GM12878 (cell line): ENCODE data around the gene PHLDB1. TPM values are rescaled to one million over a fixed set of nuclear protein-coding genes. Genes with fewer than 3 reads are reported as not detected.

Experiments used
- CHD1 ChIP-seq: IDR thresholded peaks from 2 replicates; pipeline ENCODE4 v1.6.1; 2012; ENCODE audit warnings: low read depth, low read length, improper control_type of control experiment
- EED ChIP-seq: sonication (generic); IDR thresholded peaks from 2 replicates; pipeline ENCODE4 v1.6.1; 2016; ENCODE audit warnings: antibody characterized with exemption, low read depth
- ELK1 ChIP-seq: IDR thresholded peaks from 2 replicates; pipeline ENCODE4 v1.6.1; 2012; ENCODE audit warnings: low read depth, low read length, improper control_type of control experiment
- HDGF ChIP-seq: fragments of 450-650 bp; IDR thresholded peaks from 2 replicates; pipeline ENCODE4 v1.6.1; 2016; ENCODE audit warnings: antibody characterized with exemption
- IKZF1 ChIP-seq: fragments of 450-650 bp; conservative IDR thresholded peaks from 2 replicates; pipeline ENCODE4 v1.6.1; 2017; ENCODE audit warnings: antibody characterized with exemption, mild to moderate bottlenecking
- IKZF2 ChIP-seq, 2 experiments: fragments of 450-650 bp; IDR thresholded peaks; 2 replicates each; pipeline ENCODE4 v1.6.1; 2017; ENCODE audit warnings: mild to moderate bottlenecking in 2 of 2, moderate library complexity in 2 of 2
- IRF3 ChIP-seq: fragments of 450-650 bp; IDR thresholded peaks from 2 replicates; pipeline ENCODE4 v1.6.1; 2014; ENCODE audit warnings: mild to moderate bottlenecking
- IRF4 ChIP-seq: IDR thresholded peaks from 2 replicates; pipeline ENCODE4 v1.6.1; 2011; ENCODE audit warnings: low read depth, low read length
- LARP7 ChIP-seq: fragments of 450-650 bp; IDR thresholded peaks from 2 replicates; pipeline ENCODE4 v1.6.1; 2017; ENCODE audit warnings: mild to moderate bottlenecking
- MAX ChIP-seq: IDR thresholded peaks from 2 replicates; pipeline ENCODE4 v1.6.1; 2012; ENCODE audit warnings: low read depth, low read length, improper control_type of control experiment
- MEF2A ChIP-seq: IDR thresholded peaks from 2 replicates; pipeline ENCODE4 v1.6.1; 2011; ENCODE audit warnings: low read depth, mild to moderate bottlenecking, low read length, moderate library complexity; ENCODE audit not compliant: insufficient read depth
- MLLT1 ChIP-seq: fragments of 450-650 bp; IDR thresholded peaks from 2 replicates; pipeline ENCODE4 v1.6.1; 2016; ENCODE audit warnings: mild to moderate bottlenecking
- NBN ChIP-seq: fragments of 450-650 bp; IDR thresholded peaks from 2 replicates; pipeline ENCODE4 v1.6.1; 2016
- PAX8 ChIP-seq: fragments of 450-650 bp; IDR thresholded peaks from 2 replicates; pipeline ENCODE4 v1.6.1; 2017; ENCODE audit warnings: mild to moderate bottlenecking, moderate library complexity
- RAD21 ChIP-seq: IDR thresholded peaks from 2 replicates; pipeline ENCODE4 v1.6.1; 2011; ENCODE audit warnings: mild to moderate bottlenecking, low read depth, low read length, moderate library complexity; ENCODE audit not compliant: insufficient read depth
- SPI1 ChIP-seq: IDR thresholded peaks from 2 replicates; pipeline ENCODE4 v1.6.1; 2011; ENCODE audit warnings: low read depth, mild to moderate bottlenecking, low read length, moderate library complexity, borderline replicate concordance; ENCODE audit not compliant: insufficient read depth
- STAT1 ChIP-seq: fragments of 450-650 bp; conservative IDR thresholded peaks from 2 replicates; pipeline ENCODE4 v1.6.1; 2014; ENCODE audit warnings: antibody characterized with exemption, mild to moderate bottlenecking
- SUPT20H ChIP-seq: IDR thresholded peaks from 2 replicates; pipeline ENCODE4 v1.6.1; 2011; ENCODE audit warnings: low read depth, mild to moderate bottlenecking, low read length, moderate library complexity, borderline replicate concordance; ENCODE audit not compliant: control insufficient read depth
- TCF12 ChIP-seq: IDR thresholded peaks from 2 replicates; pipeline ENCODE4 v1.6.1; 2011; ENCODE audit warnings: low read depth, mild to moderate bottlenecking, low read length
- YBX1 ChIP-seq: fragments of 450-650 bp; IDR thresholded peaks from 2 replicates; pipeline ENCODE4 v1.6.1; 2016; ENCODE audit warnings: antibody characterized with exemption
- ZBTB33 ChIP-seq: fragments of 450-650 bp; IDR thresholded peaks from 2 replicates; pipeline ENCODE4 v1.6.1; 2017; ENCODE audit warnings: mild to moderate bottlenecking
- ZNF207 ChIP-seq: fragments of 450-650 bp; IDR thresholded peaks from 2 replicates; pipeline ENCODE4 v1.6.1; 2014; ENCODE audit warnings: antibody characterized with exemption, mild to moderate bottlenecking, borderline replicate concordance
- ZNF24 ChIP-seq: fragments of 450-650 bp; IDR thresholded peaks from 2 replicates; pipeline ENCODE4 v1.6.1; 2017; ENCODE audit warnings: antibody characterized with exemption, mild to moderate bottlenecking
- polyA plus RNA-seq, 11 experiments: library from polyadenylated mRNA; depleted of rRNA in 4 of 11; unstranded in 6 of 11; stranded (reverse) in 5 of 11; fragments of >200 nt; fragmentation: Nextera tagmentation in 4 of 11; fragmentation: Illumina TruSeq in 1 of 11; extraction: Ambion mirVana in 4 of 11; extraction: Trizol in 1 of 11; gene quantifications; 1 replicate in 1 of 11; 2 replicates in 10 of 11; pipeline versions ENCODE4 v1.2.1 to v1.2.3, GENCODE V29; 2011 to 2016; ENCODE audit warnings: inconsistent platforms in 2 of 11, missing spikeins in 2 of 11, low read depth in 1 of 11
- total RNA-seq, 4 experiments: library from RNA; depleted of rRNA in 3 of 4; stranded (reverse); fragments of >200 nt in 3 of 4; fragmentation: Illumina TruSeq in 1 of 4; extraction: Trizol in 1 of 4; gene quantifications; 2 replicates each; pipeline versions ENCODE4 v1.2.1 to v1.2.3, GENCODE V29; 2013 to 2021

The PHLDB1 gene
- total and polyA plus RNA-seq, 10 of the 15 experiments (the other 5 are each of a cell fraction or from before 2014, with no cell fraction given) = 0.03 to 0.26 (median 0.18) TPM; not detected in 4

- TF ChIP-seq ZBTB33 (no peak), MAX (no peak), CHD1 (no peak), MLLT1 (peak; percentile 57), RAD21 (peak; percentile 88), IRF4 (0 out of 2 replicates have a peak, but pooled peaks have one; percentile 5), LARP7 (peak; percentile 78), ELK1 (0 out of 2 replicates have a peak, but pooled peaks have one; percentile 19), HDGF (peak; percentile 62; the same call in 1 of the 2 replicates), SPI1 (0 out of 2 replicates have a peak, but pooled peaks have one; percentile 14), IKZF2 (IDR thresholded peaks at IDR 0.05) (peak; percentile 33 to 65; a peak in 2 of 4 replicates), MEF2A (0 out of 2 replicates have a peak, but pooled peaks have one; percentile 26), PAX8 (no peak), ZNF207 (peak; percentile 72; the same call in 1 of the 2 replicates), TCF12 (0 out of 2 replicates have a peak, but pooled peaks have one; percentile 26), STAT1 (0 out of 2 replicates have a peak, but pooled peaks have one; percentile 55), IKZF1 (peak; percentile 74), SUPT20H (no peak), ZNF24 (no peak), EED (peak; percentile 58), NBN (peak; percentile 84), YBX1 (no peak), IRF3 (no peak)
These were observed 82.6 kb downstream of the PHLDB1 start (continued) for GRCh38 chr11:118689852-118690552.
